ENCODE measurements around the gene PILRA.

PILRA gene

DNA sequence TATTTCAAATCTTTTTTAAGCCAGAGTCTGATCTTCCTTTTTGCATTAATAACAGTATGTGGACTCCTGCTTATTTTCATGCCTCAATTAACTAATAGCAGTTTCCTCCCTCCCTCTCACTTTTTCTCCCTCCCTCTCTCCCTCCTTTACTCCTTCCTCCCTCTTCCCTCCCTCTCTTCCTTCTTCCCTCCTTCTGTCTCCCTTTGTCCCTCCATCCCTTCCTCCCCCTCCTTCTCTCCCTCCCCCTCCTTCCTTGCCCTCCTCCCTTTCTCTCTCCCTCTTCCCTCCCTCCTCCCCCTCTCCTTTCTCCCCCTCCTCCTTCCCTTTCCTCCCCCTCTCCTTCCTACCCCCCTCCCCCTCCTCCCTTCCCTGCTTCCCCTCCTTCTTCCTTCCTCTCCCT, 53.2 kb downstream of the PILRA start:
- TF ChIP-seq, protein P1, sequence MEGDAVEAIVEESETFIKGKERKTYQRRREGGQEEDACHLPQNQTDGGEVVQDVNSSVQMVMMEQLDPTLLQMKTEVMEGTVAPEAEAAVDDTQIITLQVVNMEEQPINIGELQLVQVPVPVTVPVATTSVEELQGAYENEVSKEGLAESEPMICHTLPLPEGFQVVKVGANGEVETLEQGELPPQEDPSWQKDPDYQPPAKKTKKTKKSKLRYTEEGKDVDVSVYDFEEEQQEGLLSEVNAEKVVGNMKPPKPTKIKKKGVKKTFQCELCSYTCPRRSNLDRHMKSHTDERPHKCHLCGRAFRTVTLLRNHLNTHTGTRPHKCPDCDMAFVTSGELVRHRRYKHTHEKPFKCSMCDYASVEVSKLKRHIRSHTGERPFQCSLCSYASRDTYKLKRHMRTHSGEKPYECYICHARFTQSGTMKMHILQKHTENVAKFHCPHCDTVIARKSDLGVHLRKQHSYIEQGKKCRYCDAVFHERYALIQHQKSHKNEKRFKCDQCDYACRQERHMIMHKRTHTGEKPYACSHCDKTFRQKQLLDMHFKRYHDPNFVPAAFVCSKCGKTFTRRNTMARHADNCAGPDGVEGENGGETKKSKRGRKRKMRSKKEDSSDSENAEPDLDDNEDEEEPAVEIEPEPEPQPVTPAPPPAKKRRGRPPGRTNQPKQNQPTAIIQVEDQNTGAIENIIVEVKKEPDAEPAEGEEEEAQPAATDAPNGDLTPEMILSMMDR (IDR thresholded peaks at IDR 0.05; ENCODE audit: low read depth, low read length): no peak
- in situ Hi-C loops (cut with HindIII; ENCODE audit: low sequenced_read_pairs): no loop called here
- no peak overlapping the region for H3K4me3 ChIP-seq (ENCODE audit: low read depth, low read length)
- DNase-seq (ENCODE audit: low read depth, low spot score): no peak

DNA sequence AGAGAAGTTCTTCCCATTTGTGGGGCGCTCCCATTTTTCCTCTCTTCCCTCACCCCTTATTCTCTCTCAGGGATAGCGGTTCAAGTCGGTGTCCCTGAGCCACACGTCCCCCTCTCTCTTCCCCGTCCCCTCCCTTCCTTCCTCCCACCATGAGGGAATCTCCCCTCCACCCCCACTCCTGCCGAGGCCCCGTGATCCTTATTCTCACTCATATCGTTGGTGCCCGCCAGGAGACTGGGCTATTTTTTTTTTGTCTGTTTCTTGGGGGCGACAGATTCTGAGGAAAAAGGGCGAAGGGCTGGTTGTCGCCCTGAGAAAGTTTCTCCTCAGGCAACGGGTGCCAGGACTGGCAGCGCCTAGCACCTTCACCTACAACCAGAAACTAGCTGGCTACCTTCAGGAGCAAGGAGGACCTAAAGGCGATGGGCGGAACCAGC, 54.5 kb downstream of the PILRA start:
- TF ChIP-seq, protein P1 (IDR thresholded peaks at IDR 0.05; ENCODE audit: low read depth, low read length): no peak
- in situ Hi-C loops (cut with HindIII; ENCODE audit: low sequenced_read_pairs): no loop called here
- DNase-seq (ENCODE audit: low read depth, low spot score): no peak
- H3K4me3 ChIP-seq (ENCODE audit: low read depth, low read length): peak overlapping the region; percentile 65

DNA sequence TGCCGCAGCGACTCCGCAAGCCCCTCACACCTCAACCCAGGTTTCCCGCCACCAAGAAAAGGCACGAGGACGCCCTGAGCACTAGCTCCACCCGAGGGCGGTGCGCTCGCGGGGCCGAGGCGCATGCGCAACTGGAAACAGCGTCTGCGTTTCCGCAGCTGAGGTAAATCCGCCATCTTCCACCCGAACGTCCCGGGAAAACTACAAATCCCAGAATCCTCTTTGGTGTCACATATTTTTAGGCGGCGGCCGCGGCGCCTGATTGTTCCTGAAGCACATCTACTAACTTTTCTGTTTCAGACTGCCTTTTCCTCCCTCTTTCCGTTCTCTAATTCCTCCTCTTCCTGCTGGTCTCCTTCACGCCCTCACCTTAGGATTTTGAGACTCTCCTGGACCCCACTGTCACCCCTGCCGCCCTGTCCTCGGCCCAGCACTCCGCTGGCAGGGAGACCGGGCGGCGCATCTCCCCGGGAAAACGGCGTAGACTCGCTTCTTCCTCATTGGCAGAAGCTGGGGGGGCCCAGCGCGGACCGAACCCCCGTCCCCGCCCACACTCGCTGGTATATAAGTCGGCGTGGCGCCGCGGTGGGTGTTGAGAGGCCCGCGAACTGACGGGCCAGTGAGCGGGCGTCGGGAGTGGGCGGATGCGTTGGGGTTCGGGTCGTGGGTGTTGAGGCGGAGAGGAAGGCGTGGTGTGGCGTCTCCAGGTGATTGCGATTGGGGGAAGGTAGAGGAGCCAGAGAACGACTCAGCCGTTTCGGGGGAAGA, 55.1 kb downstream of the PILRA start, which contains the start of gene ZCWPW1:
ZCWPW1 (minus strand) TSS at position 505 of the 768 bp plus-strand sequence. CDS start 8,054 bp downstream, outside the sequence.
- in situ Hi-C loops (cut with HindIII; ENCODE audit: low sequenced_read_pairs): no loop called here
- TF ChIP-seq, protein P1 (IDR thresholded peaks at IDR 0.05; ENCODE audit: low read depth, low read length): no peak
- peak within 1 kb of the TSS; percentile 65 for H3K4me3 ChIP-seq (ENCODE audit: low read depth, low read length)
- DNase-seq (ENCODE audit: low read depth, low spot score): peak; percentile 99

DNA sequence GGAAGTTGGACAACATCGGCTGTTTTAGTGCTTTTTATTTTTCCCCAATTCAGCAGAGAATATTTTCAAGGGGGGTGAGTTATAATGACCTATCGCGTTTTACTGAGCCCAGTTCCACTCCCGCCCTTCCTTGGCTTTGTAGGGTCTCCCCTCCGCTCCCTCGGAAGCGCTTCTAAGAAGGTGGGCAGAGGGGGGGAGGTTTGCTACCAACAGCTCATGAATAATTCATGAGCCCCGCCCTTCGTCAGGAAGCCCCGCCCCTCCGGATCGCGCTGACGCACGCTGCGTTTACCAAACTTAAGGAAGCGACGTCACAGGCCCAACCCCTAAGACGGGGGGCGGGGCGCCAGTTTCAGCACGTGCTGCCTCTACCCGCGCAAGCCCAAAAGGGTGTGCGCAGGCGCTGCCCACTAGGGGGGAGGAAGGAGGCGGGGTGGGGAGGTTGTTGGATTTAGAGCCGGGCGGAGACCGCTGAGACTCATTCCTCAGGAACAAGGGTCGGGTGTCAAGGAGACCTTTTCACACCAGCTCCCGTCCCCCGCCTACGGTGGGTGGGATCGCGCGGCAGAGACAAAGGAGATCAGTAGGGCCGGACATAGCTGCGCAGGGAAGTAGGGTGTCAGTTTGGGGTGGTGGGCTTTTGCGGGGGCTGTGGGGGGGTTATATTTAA, 55.8 kb downstream of the PILRA start:
- TF ChIP-seq, protein P1 (IDR thresholded peaks at IDR 0.05; ENCODE audit: low read depth, low read length): no peak
- H3K4me3 ChIP-seq (ENCODE audit: low read depth, low read length): peak overlapping the region; percentile 65
- in situ Hi-C loops (cut with HindIII; ENCODE audit: low sequenced_read_pairs): no loop called here
- peak; percentile 100 for DNase-seq (ENCODE audit: low read depth, low spot score)

DNA sequence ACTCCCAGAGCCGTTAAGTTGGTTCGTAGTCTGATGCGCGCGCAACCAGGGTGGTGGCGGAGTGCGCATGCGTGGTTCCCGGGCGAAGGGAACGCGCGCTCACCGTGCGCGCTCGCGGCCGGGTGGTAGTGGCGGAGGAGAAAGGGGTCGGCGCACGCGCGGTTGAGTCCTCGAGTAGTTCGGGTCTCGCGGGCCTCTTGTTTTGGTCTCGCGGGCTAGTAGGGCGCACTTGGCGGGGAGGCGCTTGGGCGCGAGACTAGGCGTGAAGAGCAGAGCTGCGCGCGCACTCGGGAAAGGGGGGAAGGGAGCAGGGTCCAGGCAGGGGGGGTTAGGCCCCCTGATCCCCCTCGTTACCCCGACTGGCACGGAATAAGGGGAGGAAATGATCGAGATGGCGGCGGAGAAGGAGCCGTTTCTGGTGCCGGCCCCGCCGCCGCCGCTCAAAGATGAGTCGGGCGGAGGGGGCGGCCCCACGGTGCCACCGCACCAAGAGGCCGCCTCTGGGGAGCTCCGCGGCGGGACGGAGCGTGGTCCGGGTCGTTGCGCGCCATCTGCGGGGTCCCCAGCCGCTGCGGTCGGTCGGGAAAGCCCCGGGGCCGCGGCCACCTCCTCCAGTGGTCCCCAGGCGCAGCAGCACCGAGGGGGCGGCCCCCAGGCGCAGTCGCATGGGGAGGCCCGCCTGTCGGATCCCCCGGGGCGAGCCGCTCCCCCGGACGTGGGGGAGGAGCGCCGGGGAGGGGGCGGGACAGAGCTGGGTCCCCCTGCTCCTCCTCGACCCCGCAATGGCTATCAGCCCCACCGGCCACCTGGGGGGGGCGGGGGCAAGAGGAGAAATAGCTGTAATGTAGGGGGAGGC, 56.6 kb downstream of the PILRA start, which contains the start of gene MEPCE:
MEPCE (plus strand) TSS at position 195 of the 856 bp plus-strand sequence; CDS start at position 383, 188 bp downstream.
- DNase-seq (ENCODE audit: low read depth, low spot score): peak; percentile 98
- in situ Hi-C loops (cut with HindIII; ENCODE audit: low sequenced_read_pairs): no loop called here
- TF ChIP-seq, protein P1 (IDR thresholded peaks at IDR 0.05; ENCODE audit: low read depth, low read length): no peak
- peak within 1 kb of the TSS; percentile 65 for H3K4me3 ChIP-seq (ENCODE audit: low read depth, low read length)
